Measurements from ENCODE around the gene LSM10.

The LSM10 gene

GRCh38 chr1:36397378-36398230 lies at the start of gene LSM10:
TSS of gene LSM10 (minus strand) at chr1:36397908. CDS start at chr1:36394129, 3,779 bp downstream.
- peak within 1 kb of the TSS; percentile 89 for H3K4me3 ChIP-seq (ENCODE audit: low read depth, low read length)
- DNase-seq (ENCODE audit: low read depth), result peak; percentile 79

DNA sequence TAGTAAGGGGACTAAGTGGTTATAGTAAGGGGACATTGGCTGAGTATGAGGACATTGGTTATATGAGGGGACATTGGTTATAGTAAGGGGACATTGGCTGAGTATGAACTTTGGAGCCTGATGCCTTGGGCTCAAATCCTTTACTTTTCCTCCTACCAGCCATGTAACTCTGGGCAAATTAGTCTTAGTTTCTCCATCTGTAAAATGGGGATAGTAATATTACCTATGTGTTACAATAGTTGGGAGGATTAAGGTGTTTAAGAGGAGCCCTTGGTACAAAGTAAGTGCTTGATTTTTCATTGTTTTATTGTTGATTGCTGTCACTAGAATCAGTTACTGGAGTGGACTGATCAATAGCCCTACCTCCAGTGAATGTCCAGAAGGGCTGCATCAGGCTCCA lies 49.7 kb upstream of the LSM10 start:
- DNase-seq (ENCODE audit: low read depth), result no peak
- no peak overlapping the region for H3K4me3 ChIP-seq (ENCODE audit: low read depth, low read length)

DNA sequence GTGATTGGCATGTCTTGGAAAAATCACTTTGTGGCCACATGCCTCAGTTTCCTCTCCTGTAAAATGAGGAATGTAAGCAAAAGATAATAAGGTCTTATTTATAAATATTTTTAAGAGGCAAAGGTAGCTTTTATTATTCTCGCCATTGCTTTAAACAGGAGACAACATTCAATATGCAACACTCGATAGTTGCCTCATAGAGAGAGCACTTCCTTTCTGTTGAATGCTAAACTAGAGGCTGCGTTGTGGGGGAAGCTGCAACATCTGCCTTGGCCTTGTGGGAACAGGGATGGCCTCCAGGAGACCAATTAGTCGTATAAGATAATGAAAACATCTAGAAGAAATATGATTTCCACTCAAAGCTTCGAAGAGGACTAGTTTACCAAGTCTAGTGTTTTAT lies 49.0 kb upstream of the LSM10 start:
- DNase-seq (ENCODE audit: low read depth), result no peak
- H3K4me3 ChIP-seq (ENCODE audit: low read depth, low read length), result no peak overlapping the region

GRCh38 chr1:36446271-36446670 lies 48.6 kb upstream of the LSM10 start:
- H3K4me3 ChIP-seq (ENCODE audit: low read depth, low read length), result no peak overlapping the region
- no peak for DNase-seq (ENCODE audit: low read depth)

GRCh38 chr1:36443297-36443696 lies 45.6 kb upstream of the LSM10 start:
- H3K4me3 ChIP-seq (ENCODE audit: low read depth, low read length), result no peak overlapping the region
- no peak for DNase-seq (ENCODE audit: low read depth)

GRCh38 chr1:36442337-36442736 lies 44.6 kb upstream of the LSM10 start:
- no peak overlapping the region for H3K4me3 ChIP-seq (ENCODE audit: low read depth, low read length)
- no peak for DNase-seq (ENCODE audit: low read depth)

- H3K4me3 ChIP-seq (ENCODE audit: low read depth, low read length), result no peak overlapping the region
These were observed 42.9 kb upstream of the LSM10 start for GRCh38 chr1:36440646-36441045.

GRCh38 chr1:36440044-36440443 lies 42.3 kb upstream of the LSM10 start:
- DNase-seq (ENCODE audit: low read depth), result no peak
- no peak overlapping the region for H3K4me3 ChIP-seq (ENCODE audit: low read depth, low read length)

More at GRCh38 chr1:36440646-36441045, 42.9 kb upstream of the LSM10 start:
- DNase-seq (ENCODE audit: low read depth), result no peak

DNA sequence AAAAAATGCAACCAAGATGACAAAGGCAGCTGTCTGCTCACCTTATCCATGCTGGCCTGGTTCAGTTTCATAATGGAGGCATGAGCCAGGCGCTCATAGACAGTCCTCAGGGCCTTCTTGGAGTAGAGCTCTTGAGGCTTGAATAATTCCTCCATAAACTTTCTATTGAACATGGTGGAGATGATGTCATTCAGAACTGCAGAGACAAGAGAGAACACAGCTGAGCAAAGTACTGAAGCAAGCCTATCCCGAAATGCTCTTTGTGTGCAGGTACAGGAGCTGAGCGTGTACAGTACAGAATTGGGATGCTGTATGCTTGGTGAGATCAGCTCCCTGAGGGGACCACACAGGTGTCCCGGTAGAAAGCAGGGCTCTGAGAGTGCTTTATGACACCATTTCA lies 41.0 kb upstream of the LSM10 start:
- H3K4me3 ChIP-seq (ENCODE audit: low read depth, low read length), result no peak overlapping the region
- DNase-seq (ENCODE audit: low read depth), result no peak

DNA sequence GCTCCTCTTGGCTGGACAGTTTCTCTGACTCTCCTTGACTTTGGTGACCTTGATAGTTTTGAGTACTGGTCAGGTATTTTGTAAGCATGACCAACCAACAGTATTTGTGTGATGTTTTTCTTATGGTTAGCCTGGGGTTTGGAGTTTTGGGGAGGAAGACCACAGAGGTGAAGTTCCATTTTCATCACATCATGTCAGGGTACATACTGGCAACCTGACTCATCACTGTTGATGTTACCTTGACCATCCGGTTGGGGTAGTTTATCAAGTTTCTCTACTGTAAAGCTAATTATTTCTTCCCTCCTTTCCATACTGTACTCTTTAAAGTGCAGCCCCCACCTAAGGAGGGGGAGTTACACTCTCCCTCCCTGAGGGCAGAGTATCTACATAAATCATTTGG lies 39.1 kb upstream of the LSM10 start:
- H3K4me3 ChIP-seq (ENCODE audit: low read depth, low read length), result no peak overlapping the region
- no peak for DNase-seq (ENCODE audit: low read depth)

GRCh38 chr1:36433102-36433501 lies 35.4 kb upstream of the LSM10 start:
- DNase-seq (ENCODE audit: low read depth), result no peak
- no peak overlapping the region for H3K4me3 ChIP-seq (ENCODE audit: low read depth, low read length)

DNA sequence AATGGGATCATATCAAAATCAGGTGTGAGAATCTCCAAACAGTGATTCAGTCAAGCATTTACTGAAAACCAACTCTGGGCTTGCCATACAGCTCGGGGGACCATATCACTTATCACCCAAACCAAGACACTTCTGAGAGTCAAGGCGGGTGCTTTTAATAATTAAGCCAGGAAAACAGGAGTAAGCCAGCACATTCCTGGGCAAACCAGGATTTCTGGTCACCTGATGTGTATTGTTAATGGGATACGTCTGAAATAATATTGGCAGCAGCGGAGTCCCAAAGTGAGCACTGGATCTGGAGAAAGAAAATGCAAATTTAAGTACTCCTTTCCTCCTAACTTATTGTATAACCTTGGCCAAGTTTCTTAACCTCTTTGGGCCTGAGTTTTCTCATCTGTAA lies 34.9 kb upstream of the LSM10 start:
- H3K4me3 ChIP-seq (ENCODE audit: low read depth, low read length), result no peak overlapping the region
- DNase-seq (ENCODE audit: low read depth), result no peak

GRCh38 chr1:36425791-36426190 lies 28.1 kb upstream of the LSM10 start:
- no peak overlapping the region for H3K4me3 ChIP-seq (ENCODE audit: low read depth, low read length)
- DNase-seq (ENCODE audit: low read depth), result no peak

- no peak overlapping the region for H3K4me3 ChIP-seq (ENCODE audit: low read depth, low read length)
- DNase-seq (ENCODE audit: low read depth), result no peak
These were observed 23.9 kb upstream of the LSM10 start for GRCh38 chr1:36421649-36422048.

GRCh38 chr1:36420836-36421317 lies 23.2 kb upstream of the LSM10 start:
- peak; percentile 48 for DNase-seq (ENCODE audit: low read depth)
- no peak overlapping the region for H3K4me3 ChIP-seq (ENCODE audit: low read depth, low read length)

DNA sequence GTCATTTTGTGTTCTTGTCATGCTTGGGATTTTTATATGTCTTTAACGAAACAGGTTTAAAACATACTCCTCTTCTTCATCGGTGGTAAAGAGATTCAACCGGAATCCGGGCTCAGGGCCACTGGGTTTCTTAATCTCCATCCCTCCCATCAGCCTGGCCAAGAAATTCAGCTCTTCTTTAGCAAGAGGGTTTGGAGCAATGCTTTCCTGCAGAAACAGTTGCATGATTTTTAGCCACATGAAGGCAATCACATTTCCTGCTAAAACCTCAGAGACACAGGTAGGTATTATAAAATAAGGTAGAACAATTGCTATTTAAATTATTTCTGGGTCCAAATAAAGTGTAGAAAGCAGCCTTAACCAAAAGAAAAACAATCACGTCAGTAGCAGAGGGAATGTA lies 22.7 kb upstream of the LSM10 start:
- DNase-seq (ENCODE audit: low read depth), result no peak
- no peak overlapping the region for H3K4me3 ChIP-seq (ENCODE audit: low read depth, low read length)

GRCh38 chr1:36419569-36419968 lies 21.9 kb upstream of the LSM10 start:
- DNase-seq (ENCODE audit: low read depth), result no peak

GRCh38 chr1:36419140-36419539 lies 21.4 kb upstream of the LSM10 start:
- DNase-seq (ENCODE audit: low read depth), result no peak
- no peak overlapping the region for H3K4me3 ChIP-seq (ENCODE audit: low read depth, low read length)

More at GRCh38 chr1:36419569-36419968, 21.9 kb upstream of the LSM10 start:
- no peak overlapping the region for H3K4me3 ChIP-seq (ENCODE audit: low read depth, low read length)

- DNase-seq (ENCODE audit: low read depth), result no peak
- H3K4me3 ChIP-seq (ENCODE audit: low read depth, low read length), result no peak overlapping the region
These were observed 20.2 kb upstream of the LSM10 start for GRCh38 chr1:36417931-36418330.

DNA sequence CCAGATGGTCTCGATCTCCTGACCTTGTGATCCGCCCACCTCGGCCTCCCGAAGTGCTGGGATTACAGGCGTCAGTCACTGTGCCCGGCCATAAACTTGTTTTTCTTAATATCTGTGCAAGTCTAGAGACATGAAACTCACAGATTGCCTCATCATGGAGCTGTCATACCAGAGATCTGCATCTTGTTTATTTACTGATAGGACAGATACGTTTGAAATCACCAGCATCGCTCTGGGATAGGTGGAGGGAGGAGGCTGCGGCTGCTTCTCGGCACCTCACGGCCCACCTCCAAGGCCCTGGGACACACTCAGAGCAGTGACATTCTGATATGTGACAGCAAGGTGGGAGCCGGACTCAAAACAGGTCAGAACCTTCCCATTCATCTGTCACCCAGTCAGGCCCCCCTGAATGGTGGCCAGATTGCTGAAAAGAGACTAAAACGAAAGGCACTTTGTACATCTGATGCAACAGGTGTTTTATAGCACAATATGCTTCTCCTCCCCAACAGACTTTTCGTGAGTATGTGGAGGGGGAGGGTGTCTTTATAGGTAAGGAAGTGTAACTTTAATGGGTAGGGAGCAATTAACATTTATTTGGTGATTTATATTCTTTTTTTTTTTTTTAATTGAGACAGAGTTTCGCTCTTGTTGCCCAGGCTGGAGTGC lies 18.1 kb upstream of the LSM10 start:
- DNase-seq (ENCODE audit: low read depth), result no peak
- no peak overlapping the region for H3K4me3 ChIP-seq (ENCODE audit: low read depth, low read length)

GRCh38 chr1:36414384-36414783 lies 16.7 kb upstream of the LSM10 start:
- no peak for DNase-seq (ENCODE audit: low read depth)
- no peak overlapping the region for H3K4me3 ChIP-seq (ENCODE audit: low read depth, low read length)
